Measurements from ENCODE around the gene ITPR3.
A peak's percentile ranks its signal among the peaks of the same experiment; 100 is the strongest.

The ITPR3 gene

GRCh38 chr6:33727932-33728331 is 106.8 kb downstream of the ITPR3 start:
- no peak for DNase-seq (ENCODE audit: low read depth in 1 of 2, low spot score in 1 of 2)

- no peak for DNase-seq (ENCODE audit: low read depth in 1 of 2, low spot score in 1 of 2)
Observed at GRCh38 chr6:33728438-33728837, 107.3 kb downstream of the ITPR3 start.

- DNase-seq (ENCODE audit: low read depth in 1 of 2, low spot score in 1 of 2), result no peak
Observed at GRCh38 chr6:33729059-33729458, 107.9 kb downstream of the ITPR3 start.

- no peak for DNase-seq (ENCODE audit: low read depth in 1 of 2, low spot score in 1 of 2)
Observed at GRCh38 chr6:33730611-33731010, 109.5 kb downstream of the ITPR3 start.

- DNase-seq (ENCODE audit: low read depth in 1 of 2, low spot score in 1 of 2), result no peak
Observed at GRCh38 chr6:33731035-33731434, 109.9 kb downstream of the ITPR3 start.

GRCh38 chr6:33731751-33732282 is 110.7 kb downstream of the ITPR3 start:
- DNase-seq (ENCODE audit: low read depth in 1 of 2, low spot score in 1 of 2), result no peak

- DNase-seq (ENCODE audit: low read depth in 1 of 2, low spot score in 1 of 2), result no peak
Observed at GRCh38 chr6:33732385-33732784, 111.3 kb downstream of the ITPR3 start.

- DNase-seq (ENCODE audit: low read depth in 1 of 2, low spot score in 1 of 2), result no peak
Observed at GRCh38 chr6:33732817-33733708, 111.9 kb downstream of the ITPR3 start.

- no peak for DNase-seq (ENCODE audit: low read depth in 1 of 2, low spot score in 1 of 2)
Observed at GRCh38 chr6:33733709-33734007, 112.5 kb downstream of the ITPR3 start.

- DNase-seq (ENCODE audit: low read depth in 1 of 2, low spot score in 1 of 2), result no peak
Observed at GRCh38 chr6:33735216-33735615, 114.1 kb downstream of the ITPR3 start.

GRCh38 chr6:33737267-33738026 is 116.3 kb downstream of the ITPR3 start:
- no peak for DNase-seq (ENCODE audit: low read depth in 1 of 2, low spot score in 1 of 2)

GRCh38 chr6:33738153-33738552 is 117.0 kb downstream of the ITPR3 start:
- no peak for DNase-seq (ENCODE audit: low read depth in 1 of 2, low spot score in 1 of 2)

- no peak for DNase-seq (ENCODE audit: low read depth in 1 of 2, low spot score in 1 of 2)
Observed at GRCh38 chr6:33738879-33739278, 117.8 kb downstream of the ITPR3 start.

GRCh38 chr6:33739571-33739970 is 118.4 kb downstream of the ITPR3 start:
- DNase-seq (ENCODE audit: low read depth in 1 of 2, low spot score in 1 of 2), result no peak

- DNase-seq (ENCODE audit: low read depth in 1 of 2, low spot score in 1 of 2), result no peak
Observed at GRCh38 chr6:33740204-33740608, 119.1 kb downstream of the ITPR3 start.

GRCh38 chr6:33740794-33741193 is 119.7 kb downstream of the ITPR3 start:
- DNase-seq (ENCODE audit: low read depth in 1 of 2, low spot score in 1 of 2), result no peak

GRCh38 chr6:33742092-33742491 is 121.0 kb downstream of the ITPR3 start:
- no peak for DNase-seq (ENCODE audit: low read depth in 1 of 2, low spot score in 1 of 2)

GRCh38 chr6:33742837-33743236 is 121.7 kb downstream of the ITPR3 start:
- DNase-seq (ENCODE audit: low read depth in 1 of 2, low spot score in 1 of 2), result no peak

GRCh38 chr6:33744001-33744848 is 123.1 kb downstream of the ITPR3 start:
- DNase-seq (ENCODE audit: low read depth in 1 of 2, low spot score in 1 of 2), result peak; percentile 49 to 53

GRCh38 chr6:33744895-33745546 is 123.9 kb downstream of the ITPR3 start:
- DNase-seq (ENCODE audit: low read depth in 1 of 2, low spot score in 1 of 2), result no peak

GRCh38 chr6:33745548-33745947 is 124.4 kb downstream of the ITPR3 start:
- no peak for DNase-seq (ENCODE audit: low read depth in 1 of 2, low spot score in 1 of 2)

All from activated T-helper 1 cell treated with anti-CD3 and anti-CD28 coated beads, Interleukin-2, amount 50 U/mL, for 16 hours (primary cell).